HG03097 (cell line): ENCODE measurements around the gene MAPKAPK2.

ENCODE experiments used
- ATAC-seq: cut with Tn5 transposase; IDR thresholded peaks from one replicate; pipeline ENCODE4 v1.9.1; 2021; ENCODE audit not compliant: unreplicated experiment, low FRiP score

The MAPKAPK2 gene

GRCh38 chr1:206716870-206717673 is 32.4 kb downstream of the MAPKAPK2 start:
- ATAC-seq = peak; percentile 74

- no peak for ATAC-seq
Observed at GRCh38 chr1:206717674-206717989, 32.9 kb downstream of the MAPKAPK2 start.

GRCh38 chr1:206719169-206719839 is 34.6 kb downstream of the MAPKAPK2 start:
- ATAC-seq = no peak

- no peak for ATAC-seq
Observed at GRCh38 chr1:206721454-206721853, 36.7 kb downstream of the MAPKAPK2 start.

- no peak for ATAC-seq
Observed at GRCh38 chr1:206722751-206723461, 38.2 kb downstream of the MAPKAPK2 start.

GRCh38 chr1:206723462-206723804 is 38.7 kb downstream of the MAPKAPK2 start:
- no peak for ATAC-seq

- ATAC-seq = no peak
Observed at GRCh38 chr1:206723805-206724472, 39.2 kb downstream of the MAPKAPK2 start.

- no peak for ATAC-seq
Observed at GRCh38 chr1:206725109-206725963, 40.6 kb downstream of the MAPKAPK2 start.

- no peak for ATAC-seq
Observed at GRCh38 chr1:206727981-206728696, 43.4 kb downstream of the MAPKAPK2 start.

- no peak for ATAC-seq
Observed at GRCh38 chr1:206728697-206728987, 43.9 kb downstream of the MAPKAPK2 start.

- no peak for ATAC-seq
Observed at GRCh38 chr1:206729050-206729449, 44.3 kb downstream of the MAPKAPK2 start.

- no peak for ATAC-seq
Observed at GRCh38 chr1:206729507-206729906, 44.8 kb downstream of the MAPKAPK2 start.

GRCh38 chr1:206732508-206732907 is 47.8 kb downstream of the MAPKAPK2 start:
- ATAC-seq = no peak

GRCh38 chr1:206732992-206733391 is 48.3 kb downstream of the MAPKAPK2 start:
- no peak for ATAC-seq

GRCh38 chr1:206734499-206735142 is 49.9 kb downstream of the MAPKAPK2 start:
- ATAC-seq = no peak

GRCh38 chr1:206735553-206736031 is 50.9 kb downstream of the MAPKAPK2 start:
- no peak for ATAC-seq

GRCh38 chr1:206736878-206737728 is 52.4 kb downstream of the MAPKAPK2 start:
- ATAC-seq = no peak

- ATAC-seq = no peak
Observed at GRCh38 chr1:206737729-206738201, 53.1 kb downstream of the MAPKAPK2 start.
